GM23338 (cell line): Measurements from ENCODE around the gene ORM1. TPM values are rescaled to one million over a fixed set of nuclear protein-coding genes. Genes with fewer than 3 reads are reported as not detected.

Experiments used
- ATAC-seq: fragments of 200-7000 bp; cut with Tn5 transposase; 3 replicates; pipeline ENCODE4 v1.9.1; 2020
- DNase-seq: peaks from one replicate; pipeline ENCODE4 v3.0.0-alpha.2; 2015; ENCODE audit warnings: low spot score
- H2AFZ ChIP-seq: fragments of 200-600 bp; sonication (generic); 2 replicates; pipeline ENCODE4 v1.8.0; 2016; ENCODE audit warnings: antibody characterized with exemption, mild to moderate bottlenecking, moderate library complexity
- H3F3A ChIP-seq: fragments of 200-600 bp; sonication (generic); replicated peaks from 2 replicates; pipeline ENCODE4 v1.8.0; 2017; ENCODE audit warnings: antibody characterized with exemption, mixed run types, low read depth
- H3K27ac ChIP-seq: fragments of 200-600 bp; sonication (generic); 2 replicates; pipeline ENCODE4 v1.6.1; 2016; ENCODE audit warnings: low read depth
- H3K27me3 ChIP-seq: fragments of 200-600 bp; sonication (generic); 2 replicates; pipeline ENCODE4 v1.8.0; 2016; ENCODE audit warnings: mild to moderate bottlenecking, mixed run types, moderate library complexity; ENCODE audit not compliant: insufficient read depth
- H3K36me3 ChIP-seq: fragments of 200-600 bp; sonication (generic); 2 replicates; pipeline ENCODE4 v1.8.0; 2016; ENCODE audit warnings: mild to moderate bottlenecking; ENCODE audit not compliant: insufficient read depth
- H3K4me1 ChIP-seq: fragments of 200-600 bp; sonication (generic); 2 replicates; pipeline ENCODE4 v1.8.0; 2016; ENCODE audit warnings: mild to moderate bottlenecking, moderate library complexity; ENCODE audit not compliant: insufficient read depth
- H3K4me2 ChIP-seq: fragments of 200-600 bp; sonication (generic); 2 replicates; pipeline ENCODE4 v1.7.1; 2017; ENCODE audit warnings: mixed run types
- H3K4me3 ChIP-seq: fragments of 200-600 bp; sonication (generic); 2 replicates; pipeline ENCODE4 v1.6.1; 2016; ENCODE audit warnings: mixed run types
- H3K79me2 ChIP-seq: fragments of 200-600 bp; sonication (generic); replicated peaks from 2 replicates; pipeline ENCODE4 v1.8.0; 2017; ENCODE audit warnings: mild to moderate bottlenecking; ENCODE audit not compliant: insufficient read depth
- H3K9me2 ChIP-seq: fragments of 200-600 bp; sonication (generic); 2 replicates; pipeline ENCODE4 v1.8.0; 2017; ENCODE audit not compliant: insufficient read depth
- H4K20me1 ChIP-seq: fragments of 200-600 bp; sonication (generic); replicated peaks from 2 replicates; pipeline ENCODE4 v1.8.0; 2017; ENCODE audit warnings: mild to moderate bottlenecking; ENCODE audit not compliant: insufficient read depth
- H3K27ac Mint-ChIP-seq: 2 replicates; pipeline ENCODE4 v1.8.0; 2020; ENCODE audit warnings: inconsistent platforms, mild to moderate bottlenecking, moderate library complexity, mixed read lengths
- H3K27me3 Mint-ChIP-seq: 3 replicates; pipeline ENCODE4 v1.8.0; 2022; ENCODE audit warnings: low read depth, mild to moderate bottlenecking, moderate library complexity, mixed read lengths, inconsistent platforms; ENCODE audit not compliant: insufficient read depth, poor library complexity
- H3K36me3 Mint-ChIP-seq: 3 replicates; pipeline ENCODE4 v1.8.0; 2021; ENCODE audit warnings: low read depth, mild to moderate bottlenecking, inconsistent platforms, moderate library complexity, mixed read lengths
- H3K4me1 Mint-ChIP-seq: 3 replicates; pipeline ENCODE4 v1.8.0; 2020; ENCODE audit warnings: mild to moderate bottlenecking, inconsistent platforms, mixed read lengths
- H3K4me3 Mint-ChIP-seq: 3 replicates; pipeline ENCODE4 v1.8.0; 2021; ENCODE audit warnings: moderate library complexity, mild to moderate bottlenecking, inconsistent platforms, mixed read lengths
- H3K9me3 Mint-ChIP-seq: 3 replicates; pipeline ENCODE4 v1.8.0; 2020; ENCODE audit warnings: moderate library complexity, mild to moderate bottlenecking, inconsistent platforms, mixed read lengths
- EZH2 ChIP-seq: fragments of 200-600 bp; sonication (generic); IDR thresholded peaks from one replicate; pipeline ENCODE4 v1.8.0; 2017; ENCODE audit warnings: antibody characterized with exemption, mild to moderate bottlenecking, low read depth; ENCODE audit not compliant: unreplicated experiment
- EZH2phosphoT487 ChIP-seq: fragments of 200-600 bp; sonication (generic); IDR thresholded peaks from one replicate; pipeline ENCODE4 v1.8.1; 2018; ENCODE audit warnings: antibody characterized with exemption; ENCODE audit not compliant: unreplicated experiment
- JUNB ChIP-seq: IDR thresholded peaks from one replicate; pipeline ENCODE4 v1.6.1; 2016; ENCODE audit warnings: antibody characterized with exemption; ENCODE audit not compliant: unreplicated experiment
- NANOG ChIP-seq: IDR thresholded peaks from 2 replicates; pipeline ENCODE4 v1.6.1; 2016; ENCODE audit warnings: antibody characterized with exemption, borderline replicate concordance
- POLR2AphosphoS5 ChIP-seq: IDR thresholded peaks from 2 replicates; pipeline ENCODE4 v1.6.1; 2016; ENCODE audit warnings: antibody characterized with exemption, low read depth
- STAT1 ChIP-seq: IDR thresholded peaks from one replicate; pipeline ENCODE4 v1.6.1; 2016; ENCODE audit warnings: antibody characterized with exemption; ENCODE audit not compliant: unreplicated experiment
- ZNF114 ChIP-seq: fragments of 250-450 bp; sonication (Bioruptor Pico); IDR thresholded peaks from 2 replicates; pipeline ENCODE4 v1.5.0; 2020; ENCODE audit warnings: mild to moderate bottlenecking, moderate library complexity
- polyA plus RNA-seq: library from polyadenylated mRNA; unstranded; fragments of >200 nt; fragmentation: Nextera tagmentation; extraction: Ambion mirVana; gene quantifications from 2 replicates; pipeline ENCODE4 v1.2.1, GENCODE V29; 2016
- total RNA-seq: library from RNA; depleted of rRNA; stranded (reverse); fragments of >200 nt; shearing (Covaris generic); gene quantifications from 2 replicates; pipeline ENCODE4 v1.2.3, GENCODE V29; 2014
- TF ChIP-seq, protein P1 (sequence below): IDR thresholded peaks from 2 replicates; pipeline ENCODE4 v1.6.1; 2016; ENCODE audit warnings: antibody characterized with exemption
- TF ChIP-seq, protein P2 (sequence below): fragments of 250-450 bp; sonication (Bioruptor Pico); IDR thresholded peaks from 2 replicates; pipeline ENCODE4 v1.5.0; 2020; ENCODE audit warnings: mild to moderate bottlenecking, moderate library complexity
- TF ChIP-seq, protein P3 (sequence below), 2 experiments: fragments of 200-600 bp in 1 of 2; sonication (generic) in 1 of 2; conservative IDR thresholded peaks; 2 replicates each; pipeline versions ENCODE4 v1.5.1 to v1.6.1; 2016 to 2017; ENCODE audit warnings: antibody characterized with exemption in 2 of 2, low read depth in 2 of 2, mild to moderate bottlenecking in 2 of 2, moderate library complexity in 1 of 2

The ORM1 gene
- total and polyA plus RNA-seq, 2 experiments from 2014 or later, result not detected

DNA sequence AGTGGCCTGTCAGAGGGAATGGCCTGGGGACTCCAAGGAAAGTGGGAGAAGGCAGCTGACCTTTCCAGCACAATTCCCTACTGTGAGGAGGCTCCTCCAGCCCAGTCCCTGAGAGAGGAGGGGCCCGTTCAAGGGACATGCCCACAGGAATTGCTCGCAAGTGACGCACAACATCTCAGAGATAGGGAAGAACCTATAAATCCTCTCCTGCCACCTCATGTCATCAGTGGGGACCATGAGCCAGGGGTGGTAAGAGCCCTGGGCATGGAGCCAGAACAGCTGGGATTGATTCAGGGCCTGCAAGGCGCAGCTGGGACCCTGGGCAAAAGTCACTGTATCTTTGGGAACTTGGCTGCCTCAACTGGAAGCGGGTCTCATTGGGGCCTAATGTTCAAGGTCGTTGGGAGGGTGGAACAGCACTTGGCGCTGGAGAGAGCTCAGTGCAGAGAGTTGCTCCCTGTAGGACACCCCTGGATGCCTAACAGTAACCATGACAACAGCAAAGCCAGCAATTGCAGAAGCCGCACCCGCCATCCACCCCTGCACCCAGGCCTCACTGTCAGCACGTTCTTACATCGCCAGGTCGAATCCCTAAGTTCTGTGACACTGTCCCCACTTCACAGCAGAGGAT, 41.3 kb upstream of the ORM1 start (continued):
- TF ChIP-seq STAT1 (no peak), EZH2phosphoT487 (no peak), POLR2AphosphoS5 (no peak), NANOG (no peak), ZNF114 (no peak), EZH2 (no peak)

DNA sequence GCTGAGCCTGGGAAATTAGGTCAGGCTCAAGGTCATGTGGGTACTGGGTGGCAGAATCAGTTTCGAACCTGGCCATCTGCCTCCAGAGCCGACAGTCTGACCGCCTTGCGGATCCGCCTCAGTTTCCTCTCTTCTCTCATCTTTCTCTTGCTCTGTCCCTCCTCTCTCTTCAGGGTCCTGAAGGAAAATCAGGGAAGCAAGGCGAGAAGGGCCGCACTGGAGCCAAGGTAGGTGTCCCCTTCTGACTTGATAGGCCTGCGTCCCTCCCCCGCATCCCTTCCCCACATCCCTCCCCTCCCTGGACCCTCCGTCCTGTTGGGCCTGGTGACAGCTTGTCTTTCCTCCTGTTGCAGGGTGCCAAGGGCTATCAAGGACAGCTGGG, 40.8 kb upstream of the ORM1 start:
- Histone ChIP-seq H3K4me2 (no peak overlapping the region), H3F3A (no peaks in the 10 kb centered on the region), H3K79me2 (no peaks in the 10 kb centered on the region), H3K4me1 (no peaks in the 10 kb centered on the region), H3K4me3 (no peak overlapping the region), H4K20me1 (no peaks in the 10 kb centered on the region; the same call in 1 of the 2 replicates), H3K9me2 (no peaks in the 10 kb centered on the region), H3K27me3 (no peaks in the 10 kb centered on the region), H3K27ac (no peak overlapping the region), H3K36me3 (no peaks in the 10 kb centered on the region), H2AFZ (no peak overlapping the region)
- Mint-ChIP-seq H3K9me3 (no peaks in the 10 kb centered on the region; the same call in 2 of the 3 replicates), H3K27me3 (no peaks in the 10 kb centered on the region), H3K36me3 (peaks cover 3% of the 10 kb centered on the region; the same call in 1 of the 3 replicates), H3K27ac (no peak overlapping the region), H3K4me3 (no peak overlapping the region), H3K4me1 (peaks cover 6% of the 10 kb centered on the region; the same call in 2 of the 3 replicates)
- TF ChIP-seq, protein P1, sequence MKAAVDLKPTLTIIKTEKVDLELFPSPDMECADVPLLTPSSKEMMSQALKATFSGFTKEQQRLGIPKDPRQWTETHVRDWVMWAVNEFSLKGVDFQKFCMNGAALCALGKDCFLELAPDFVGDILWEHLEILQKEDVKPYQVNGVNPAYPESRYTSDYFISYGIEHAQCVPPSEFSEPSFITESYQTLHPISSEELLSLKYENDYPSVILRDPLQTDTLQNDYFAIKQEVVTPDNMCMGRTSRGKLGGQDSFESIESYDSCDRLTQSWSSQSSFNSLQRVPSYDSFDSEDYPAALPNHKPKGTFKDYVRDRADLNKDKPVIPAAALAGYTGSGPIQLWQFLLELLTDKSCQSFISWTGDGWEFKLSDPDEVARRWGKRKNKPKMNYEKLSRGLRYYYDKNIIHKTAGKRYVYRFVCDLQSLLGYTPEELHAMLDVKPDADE, result no peak
- TF ChIP-seq POLR2AphosphoS5 (no peak), NANOG (no peak), JUNB (no peak)
- TF ChIP-seq, protein P2, sequence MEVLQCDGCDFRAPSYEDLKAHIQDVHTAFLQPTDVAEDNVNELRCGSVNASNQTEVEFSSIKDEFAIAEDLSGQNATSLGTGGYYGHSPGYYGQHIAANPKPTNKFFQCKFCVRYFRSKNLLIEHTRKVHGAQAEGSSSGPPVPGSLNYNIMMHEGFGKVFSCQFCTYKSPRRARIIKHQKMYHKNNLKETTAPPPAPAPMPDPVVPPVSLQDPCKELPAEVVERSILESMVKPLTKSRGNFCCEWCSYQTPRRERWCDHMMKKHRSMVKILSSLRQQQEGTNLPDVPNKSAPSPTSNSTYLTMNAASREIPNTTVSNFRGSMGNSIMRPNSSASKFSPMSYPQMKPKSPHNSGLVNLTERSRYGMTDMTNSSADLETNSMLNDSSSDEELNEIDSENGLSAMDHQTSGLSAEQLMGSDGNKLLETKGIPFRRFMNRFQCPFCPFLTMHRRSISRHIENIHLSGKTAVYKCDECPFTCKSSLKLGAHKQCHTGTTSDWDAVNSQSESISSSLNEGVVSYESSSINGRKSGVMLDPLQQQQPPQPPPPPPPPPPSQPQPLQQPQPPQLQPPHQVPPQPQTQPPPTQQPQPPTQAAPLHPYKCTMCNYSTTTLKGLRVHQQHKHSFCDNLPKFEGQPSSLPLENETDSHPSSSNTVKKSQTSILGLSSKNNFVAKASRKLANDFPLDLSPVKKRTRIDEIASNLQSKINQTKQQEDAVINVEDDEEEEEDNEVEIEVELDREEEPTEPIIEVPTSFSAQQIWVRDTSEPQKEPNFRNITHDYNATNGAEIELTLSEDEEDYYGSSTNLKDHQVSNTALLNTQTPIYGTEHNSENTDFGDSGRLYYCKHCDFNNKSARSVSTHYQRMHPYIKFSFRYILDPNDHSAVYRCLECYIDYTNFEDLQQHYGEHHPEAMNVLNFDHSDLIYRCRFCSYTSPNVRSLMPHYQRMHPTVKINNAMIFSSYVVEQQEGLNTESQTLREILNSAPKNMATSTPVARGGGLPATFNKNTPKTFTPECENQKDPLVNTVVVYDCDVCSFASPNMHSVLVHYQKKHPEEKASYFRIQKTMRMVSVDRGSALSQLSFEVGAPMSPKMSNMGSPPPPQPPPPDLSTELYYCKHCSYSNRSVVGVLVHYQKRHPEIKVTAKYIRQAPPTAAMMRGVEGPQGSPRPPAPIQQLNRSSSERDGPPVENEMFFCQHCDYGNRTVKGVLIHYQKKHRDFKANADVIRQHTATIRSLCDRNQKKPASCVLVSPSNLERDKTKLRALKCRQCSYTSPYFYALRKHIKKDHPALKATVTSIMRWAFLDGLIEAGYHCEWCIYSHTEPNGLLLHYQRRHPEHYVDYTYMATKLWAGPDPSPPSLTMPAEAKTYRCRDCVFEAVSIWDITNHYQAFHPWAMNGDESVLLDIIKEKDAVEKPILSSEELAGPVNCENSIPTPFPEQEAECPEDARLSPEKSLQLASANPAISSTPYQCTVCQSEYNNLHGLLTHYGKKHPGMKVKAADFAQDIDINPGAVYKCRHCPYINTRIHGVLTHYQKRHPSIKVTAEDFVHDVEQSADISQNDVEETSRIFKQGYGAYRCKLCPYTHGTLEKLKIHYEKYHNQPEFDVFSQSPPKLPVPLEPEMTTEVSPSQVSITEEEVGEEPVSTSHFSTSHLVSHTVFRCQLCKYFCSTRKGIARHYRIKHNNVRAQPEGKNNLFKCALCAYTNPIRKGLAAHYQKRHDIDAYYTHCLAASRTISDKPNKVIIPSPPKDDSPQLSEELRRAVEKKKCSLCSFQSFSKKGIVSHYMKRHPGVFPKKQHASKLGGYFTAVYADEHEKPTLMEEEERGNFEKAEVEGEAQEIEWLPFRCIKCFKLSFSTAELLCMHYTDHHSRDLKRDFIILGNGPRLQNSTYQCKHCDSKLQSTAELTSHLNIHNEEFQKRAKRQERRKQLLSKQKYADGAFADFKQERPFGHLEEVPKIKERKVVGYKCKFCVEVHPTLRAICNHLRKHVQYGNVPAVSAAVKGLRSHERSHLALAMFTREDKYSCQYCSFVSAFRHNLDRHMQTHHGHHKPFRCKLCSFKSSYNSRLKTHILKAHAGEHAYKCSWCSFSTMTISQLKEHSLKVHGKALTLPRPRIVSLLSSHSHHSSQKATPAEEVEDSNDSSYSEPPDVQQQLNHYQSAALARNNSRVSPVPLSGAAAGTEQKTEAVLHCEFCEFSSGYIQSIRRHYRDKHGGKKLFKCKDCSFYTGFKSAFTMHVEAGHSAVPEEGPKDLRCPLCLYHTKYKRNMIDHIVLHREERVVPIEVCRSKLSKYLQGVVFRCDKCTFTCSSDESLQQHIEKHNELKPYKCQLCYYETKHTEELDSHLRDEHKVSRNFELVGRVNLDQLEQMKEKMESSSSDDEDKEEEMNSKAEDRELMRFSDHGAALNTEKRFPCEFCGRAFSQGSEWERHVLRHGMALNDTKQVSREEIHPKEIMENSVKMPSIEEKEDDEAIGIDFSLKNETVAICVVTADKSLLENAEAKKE, result no peak
- TF ChIP-seq, protein P3, sequence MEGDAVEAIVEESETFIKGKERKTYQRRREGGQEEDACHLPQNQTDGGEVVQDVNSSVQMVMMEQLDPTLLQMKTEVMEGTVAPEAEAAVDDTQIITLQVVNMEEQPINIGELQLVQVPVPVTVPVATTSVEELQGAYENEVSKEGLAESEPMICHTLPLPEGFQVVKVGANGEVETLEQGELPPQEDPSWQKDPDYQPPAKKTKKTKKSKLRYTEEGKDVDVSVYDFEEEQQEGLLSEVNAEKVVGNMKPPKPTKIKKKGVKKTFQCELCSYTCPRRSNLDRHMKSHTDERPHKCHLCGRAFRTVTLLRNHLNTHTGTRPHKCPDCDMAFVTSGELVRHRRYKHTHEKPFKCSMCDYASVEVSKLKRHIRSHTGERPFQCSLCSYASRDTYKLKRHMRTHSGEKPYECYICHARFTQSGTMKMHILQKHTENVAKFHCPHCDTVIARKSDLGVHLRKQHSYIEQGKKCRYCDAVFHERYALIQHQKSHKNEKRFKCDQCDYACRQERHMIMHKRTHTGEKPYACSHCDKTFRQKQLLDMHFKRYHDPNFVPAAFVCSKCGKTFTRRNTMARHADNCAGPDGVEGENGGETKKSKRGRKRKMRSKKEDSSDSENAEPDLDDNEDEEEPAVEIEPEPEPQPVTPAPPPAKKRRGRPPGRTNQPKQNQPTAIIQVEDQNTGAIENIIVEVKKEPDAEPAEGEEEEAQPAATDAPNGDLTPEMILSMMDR (conservative IDR thresholded peaks at IDR 0.05; ENCODE audit: low read depth in 2 of 2), result no peak
- DNase-seq, result no peak
- no peak for ATAC-seq
